Cardiac muscle cell (in vitro differentiated cells and primary cell): ENCODE results near the gene KDM4C. TPM values are rescaled to one million over a fixed set of nuclear protein-coding genes. Genes with fewer than 3 reads are reported as not detected.

ENCODE experiments used
- DNase-seq, 2 donors: peaks; one replicate each; pipeline versions ENCODE4 v3.0.0 to v3.0.0-alpha.2; 2010 to 2017; ENCODE audit warnings: low read depth in 1 of 2, low spot score in 1 of 2
- H3K27ac ChIP-seq: fragments of 200-600 bp; sonication (generic); 2 replicates; pipeline ENCODE4 v1.5.1; 2016
- H3K27me3 ChIP-seq: fragments of 200-600 bp; sonication (generic); 2 replicates; pipeline ENCODE4 v1.6.0; 2016; ENCODE audit warnings: control low read depth
- H3K36me3 ChIP-seq: fragments of 200-600 bp; sonication (generic); 2 replicates; pipeline ENCODE4 v1.5.1; 2016; ENCODE audit warnings: control low read depth
- H3K4me1 ChIP-seq: fragments of 200-600 bp; sonication (generic); 2 replicates; pipeline ENCODE4 v1.8.1; 2017; ENCODE audit warnings: low read depth, mild to moderate bottlenecking, mixed run types
- H3K4me3 ChIP-seq: fragments of 200-600 bp; sonication (generic); 2 replicates; pipeline ENCODE4 v1.5.1; 2016; ENCODE audit warnings: mild to moderate bottlenecking
- H3K9me3 ChIP-seq: fragments of 200-600 bp; sonication (generic); 2 replicates; pipeline ENCODE4 v1.5.1; 2017; ENCODE audit warnings: low read depth, mild to moderate bottlenecking, control low read depth
- polyA plus RNA-seq: library from polyadenylated mRNA; unstranded; fragments of >200 nt; fragmentation: Nextera tagmentation; extraction: Ambion mirVana; gene quantifications from 2 replicates; pipeline ENCODE4 v1.2.1, GENCODE V29; 2016
- total RNA-seq: library from RNA; depleted of rRNA; stranded (reverse); fragments of >200 nt; gene quantifications from 2 replicates; pipeline ENCODE4 v1.2.3, GENCODE V29; 2016
- TF ChIP-seq, protein P1 (sequence below): IDR thresholded peaks from 2 replicates; pipeline ENCODE4 v1.5.1; 2012; ENCODE audit warnings: low read depth, mild to moderate bottlenecking, low read length

Gene KDM4C
- total and polyA plus RNA-seq, 2 experiments from 2014 or later: 15.1 to 32.0 TPM

DNA sequence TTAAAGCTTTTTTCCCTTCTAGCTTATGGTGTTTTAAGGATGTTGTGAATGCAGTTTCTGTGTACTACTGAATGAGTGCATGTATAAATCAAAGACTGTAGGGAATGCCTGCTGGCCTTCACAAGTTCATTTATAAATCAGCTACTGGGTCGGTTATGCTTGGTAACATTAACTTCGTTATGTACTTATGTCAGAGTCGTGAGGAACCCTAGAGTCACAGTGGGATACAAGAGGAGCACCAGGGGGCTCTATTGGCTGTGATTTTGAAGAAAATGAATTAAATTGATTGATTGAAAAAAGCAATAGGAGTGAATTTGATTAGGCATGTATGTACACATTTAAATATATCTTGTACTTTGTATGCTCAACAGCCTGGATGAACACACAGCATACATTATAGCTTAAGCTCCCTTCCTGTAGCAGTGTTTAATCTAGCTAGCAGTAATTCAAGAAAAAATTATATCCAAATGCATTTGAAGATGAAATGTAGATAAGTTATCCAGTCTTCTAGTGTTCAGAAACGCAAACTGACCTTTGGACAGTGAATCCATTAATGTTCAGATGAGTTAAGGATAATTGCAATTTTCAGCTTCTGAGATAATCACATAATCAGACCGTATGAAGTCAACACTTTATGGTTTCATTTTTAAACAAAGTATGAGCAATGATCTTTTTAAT, 204.2 kb downstream of the KDM4C start:
- no peak overlapping the region for H3K4me3 ChIP-seq
- H3K27me3 ChIP-seq: no peaks in the 10 kb centered on the region
- no peaks in the 10 kb centered on the region for H3K36me3 ChIP-seq
- DNase-seq: no peak
- H3K4me1 ChIP-seq: peaks cover 12% of the 10 kb centered on the region
- TF ChIP-seq, protein P1, sequence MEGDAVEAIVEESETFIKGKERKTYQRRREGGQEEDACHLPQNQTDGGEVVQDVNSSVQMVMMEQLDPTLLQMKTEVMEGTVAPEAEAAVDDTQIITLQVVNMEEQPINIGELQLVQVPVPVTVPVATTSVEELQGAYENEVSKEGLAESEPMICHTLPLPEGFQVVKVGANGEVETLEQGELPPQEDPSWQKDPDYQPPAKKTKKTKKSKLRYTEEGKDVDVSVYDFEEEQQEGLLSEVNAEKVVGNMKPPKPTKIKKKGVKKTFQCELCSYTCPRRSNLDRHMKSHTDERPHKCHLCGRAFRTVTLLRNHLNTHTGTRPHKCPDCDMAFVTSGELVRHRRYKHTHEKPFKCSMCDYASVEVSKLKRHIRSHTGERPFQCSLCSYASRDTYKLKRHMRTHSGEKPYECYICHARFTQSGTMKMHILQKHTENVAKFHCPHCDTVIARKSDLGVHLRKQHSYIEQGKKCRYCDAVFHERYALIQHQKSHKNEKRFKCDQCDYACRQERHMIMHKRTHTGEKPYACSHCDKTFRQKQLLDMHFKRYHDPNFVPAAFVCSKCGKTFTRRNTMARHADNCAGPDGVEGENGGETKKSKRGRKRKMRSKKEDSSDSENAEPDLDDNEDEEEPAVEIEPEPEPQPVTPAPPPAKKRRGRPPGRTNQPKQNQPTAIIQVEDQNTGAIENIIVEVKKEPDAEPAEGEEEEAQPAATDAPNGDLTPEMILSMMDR: no peak
- no peak overlapping the region for H3K27ac ChIP-seq
- H3K9me3 ChIP-seq: no peaks in the 10 kb centered on the region

DNA sequence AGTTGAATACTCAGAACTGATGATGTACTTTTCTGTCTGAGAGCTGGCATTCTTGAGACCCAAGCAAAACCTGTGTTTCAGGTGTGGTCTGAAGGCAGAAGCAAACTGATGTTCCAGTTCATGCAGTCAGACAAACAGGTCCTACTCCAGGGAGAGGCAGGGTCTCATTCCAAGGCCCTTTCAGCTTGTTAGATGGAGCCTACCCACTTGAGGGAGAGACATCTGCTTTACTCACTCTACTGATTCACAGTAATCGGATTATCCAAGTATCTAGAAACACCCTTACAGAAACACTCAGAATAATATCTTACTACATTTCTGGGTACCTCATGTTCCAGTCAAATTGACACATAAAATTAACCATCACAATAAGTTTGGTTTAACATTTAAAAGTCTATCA, 207.8 kb downstream of the KDM4C start:
- TF ChIP-seq, protein P1: no peak
- Histone ChIP-seq H3K9me3 (no peaks in the 10 kb centered on the region), H3K4me1 (no peaks in the 10 kb centered on the region), H3K4me3 (no peak overlapping the region), H3K27ac (no peak overlapping the region), H3K27me3 (no peaks in the 10 kb centered on the region), H3K36me3 (no peaks in the 10 kb centered on the region)
- no peak for DNase-seq

DNA sequence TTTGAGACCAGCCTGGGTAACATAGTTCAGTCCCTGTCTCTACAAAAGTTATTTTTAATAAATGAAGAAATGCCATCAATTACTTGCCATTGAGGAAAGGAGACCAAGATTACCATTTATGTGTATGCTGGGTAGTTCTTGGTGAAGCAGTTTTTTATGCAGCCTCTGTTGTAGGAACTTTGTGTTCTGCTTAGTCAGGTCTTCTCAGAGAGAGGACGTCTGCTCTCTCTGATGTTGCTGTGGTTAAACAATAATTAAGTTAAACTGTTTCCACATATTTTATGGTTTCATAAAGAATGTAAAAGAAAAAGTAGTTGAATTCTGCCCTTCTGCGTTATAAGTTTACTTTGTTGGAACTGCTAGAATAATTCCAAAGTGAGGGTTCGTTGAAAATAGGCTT, 210.5 kb downstream of the KDM4C start:
- TF ChIP-seq, protein P1: no peak
- Histone ChIP-seq H3K27me3 (no peaks in the 10 kb centered on the region), H3K9me3 (no peaks in the 10 kb centered on the region), H3K36me3 (no peaks in the 10 kb centered on the region), H3K27ac (no peak overlapping the region), H3K4me1 (no peaks in the 10 kb centered on the region), H3K4me3 (no peak overlapping the region)
- peak in 1 of 2 donors; percentile 18 for DNase-seq

DNA sequence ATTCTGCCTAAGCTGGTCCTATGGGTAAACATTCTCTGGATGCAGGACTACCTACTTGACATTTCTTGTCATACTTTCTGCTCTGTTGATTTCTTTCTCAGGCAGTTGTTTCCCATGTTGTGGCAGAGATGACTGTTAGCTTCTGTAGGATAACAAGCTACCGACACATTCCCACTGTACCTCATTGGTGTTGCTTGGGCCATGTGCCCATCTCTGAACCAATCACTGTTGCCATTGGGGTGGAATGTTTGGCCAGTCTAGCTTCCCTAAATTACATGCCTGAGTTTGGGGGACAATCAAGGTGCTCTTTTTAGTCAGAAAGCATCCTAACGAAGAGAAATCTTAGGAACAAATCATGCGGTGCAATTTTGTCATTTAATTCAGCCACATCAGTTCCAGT, 212.0 kb downstream of the KDM4C start:
- H3K27me3 ChIP-seq: no peaks in the 10 kb centered on the region
- H3K4me3 ChIP-seq: no peak overlapping the region
- H3K36me3 ChIP-seq: no peaks in the 10 kb centered on the region
- DNase-seq: no peak
- H3K4me1 ChIP-seq: no peaks in the 10 kb centered on the region
- H3K27ac ChIP-seq: no peak overlapping the region
- no peaks in the 10 kb centered on the region for H3K9me3 ChIP-seq
- TF ChIP-seq, protein P1: no peak

DNA sequence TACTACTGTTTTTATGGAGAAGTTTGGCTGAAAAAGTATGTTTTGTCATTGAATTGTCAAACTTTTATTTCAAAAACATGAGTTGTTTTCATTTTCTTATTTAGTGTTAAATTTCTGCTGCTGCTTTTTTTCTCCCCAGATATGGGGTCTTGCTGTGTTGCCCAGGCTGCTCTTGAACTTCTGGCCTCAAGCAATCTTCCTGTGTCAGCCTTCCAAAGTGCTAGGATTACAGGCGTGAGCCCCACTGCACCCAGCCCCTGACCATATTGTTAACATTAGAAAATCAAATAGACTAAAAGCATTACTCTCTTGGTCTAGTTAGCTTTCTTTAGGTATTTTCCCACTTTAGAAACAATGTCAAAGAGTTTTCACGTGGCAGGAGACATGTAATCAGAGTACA, 215.3 kb downstream of the KDM4C start:
- Histone ChIP-seq H3K4me3 (no peak overlapping the region), H3K27me3 (no peaks in the 10 kb centered on the region), H3K27ac (no peak overlapping the region), H3K36me3 (no peaks in the 10 kb centered on the region), H3K4me1 (no peaks in the 10 kb centered on the region), H3K9me3 (no peaks in the 10 kb centered on the region)
- TF ChIP-seq, protein P1: no peak
- no peak for DNase-seq

DNA sequence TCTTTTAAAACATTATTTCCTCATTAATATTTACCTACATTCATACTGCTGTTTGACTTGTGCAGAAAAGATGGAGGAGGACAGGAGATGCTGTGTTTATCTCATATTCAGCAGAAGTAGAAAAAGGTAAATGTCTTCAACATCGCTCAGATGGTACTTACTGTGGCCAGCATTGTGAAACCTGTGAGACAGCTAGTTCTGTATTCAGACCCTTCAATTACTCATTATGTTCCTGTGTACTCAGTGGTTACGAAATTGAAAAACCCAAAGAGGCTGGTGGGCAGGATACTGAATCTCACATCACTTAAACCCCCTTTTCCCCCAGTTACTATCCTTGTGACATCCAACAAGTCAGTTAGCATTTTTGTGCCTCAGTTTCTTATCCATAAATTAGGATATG, 216.0 kb downstream of the KDM4C start:
- peak in 1 of 2 donors; percentile 47 for DNase-seq
- no peaks in the 10 kb centered on the region for H3K27me3 ChIP-seq
- H3K9me3 ChIP-seq: no peaks in the 10 kb centered on the region
- H3K36me3 ChIP-seq: no peaks in the 10 kb centered on the region
- H3K4me1 ChIP-seq: no peaks in the 10 kb centered on the region
- no peak overlapping the region for H3K4me3 ChIP-seq
- no peak overlapping the region for H3K27ac ChIP-seq
- TF ChIP-seq, protein P1: no peak
